Panc1 (cell line): ENCODE measurements around the gene CMKLR1. TPM values are rescaled to one million over a fixed set of nuclear protein-coding genes. Genes with fewer than 3 reads are reported as not detected.

ENCODE experiments used
- ATAC-seq: fragments of 200-7000 bp; cut with Tn5 transposase; 2 replicates; pipeline ENCODE4 v1.9.1; 2020; ENCODE audit warnings: mild to moderate bottlenecking, moderate library complexity
- BruUV-seq: library from RNA; stranded (reverse); fragments of 400-500 nt; replicated peaks from 2 replicates; lab custom pipeline; 2021; lab: Mats Ljungman, UMichigan
- CTCF ChIA-PET: fragments of 300-600 bp; sonication (Branson Sonifier 250); formaldehyde crosslinking; loops from one replicate; lab custom pipeline; 2022; ENCODE audit warnings: antibody characterized with exemption; lab: Charles Lee
- POLR2A ChIA-PET: fragments of 300-600 bp; sonication (Branson Sonifier 250); formaldehyde crosslinking; loops from one replicate; lab custom pipeline; 2022; ENCODE audit warnings: antibody characterized with exemption; lab: Charles Lee
- DNase-seq: peaks from one replicate; pipeline ENCODE4 v3.0.0-alpha.2; 2010; ENCODE audit warnings: low read depth, low spot score
- H3K27ac ChIP-seq: 2 replicates; pipeline ENCODE4 v1.5.1; 2011; ENCODE audit warnings: mild to moderate bottlenecking, low read length, inconsistent platforms
- H3K27me3 ChIP-seq: fragments of 200-500 bp; sonication (Bioruptor generic); 2 replicates; pipeline ENCODE4 v1.6.0; 2014; ENCODE audit warnings: low read length, inconsistent platforms; ENCODE audit not compliant: control insufficient read depth, insufficient read depth
- H3K36me3 ChIP-seq: fragments of 200-500 bp; sonication (Bioruptor generic); 2 replicates; pipeline ENCODE4 v1.5.1; 2014; ENCODE audit warnings: inconsistent platforms, mild to moderate bottlenecking, low read length, moderate library complexity; ENCODE audit not compliant: control insufficient read depth, insufficient read depth
- H3K4me1 ChIP-seq: 2 replicates; pipeline ENCODE4 v1.5.1; 2011; ENCODE audit warnings: inconsistent platforms, mild to moderate bottlenecking, low read length, moderate library complexity; ENCODE audit not compliant: control insufficient read depth, insufficient read depth
- H3K4me3 ChIP-seq, 2 experiments: 2 replicates each; pipeline ENCODE4 v1.5.1; 2011 to 2012; ENCODE audit warnings: low read depth in 2 of 2, low read length in 2 of 2, mild to moderate bottlenecking in 2 of 2, inconsistent platforms in 1 of 2, moderate library complexity in 1 of 2
- H3K9me3 ChIP-seq: fragments of 200-500 bp; sonication (Bioruptor generic); 2 replicates; pipeline ENCODE4 v1.5.1; 2014; ENCODE audit warnings: low read depth, mild to moderate bottlenecking, inconsistent platforms, low read length, moderate library complexity; ENCODE audit not compliant: control insufficient read depth, insufficient read depth
- CTCF ChIP-seq: fragments of 450-650 bp; IDR thresholded peaks from 2 replicates; pipeline ENCODE4 v1.5.1; 2017; ENCODE audit warnings: mild to moderate bottlenecking
- POLR2AphosphoS5 ChIP-seq: IDR thresholded peaks from 2 replicates; pipeline ENCODE4 v1.6.1; 2012; ENCODE audit warnings: mild to moderate bottlenecking, low read depth, low read length, moderate library complexity
- REST ChIP-seq, 2 experiments: IDR thresholded peaks; 2 replicates each; pipeline ENCODE4 v1.6.1; 2011 to 2012; ENCODE audit warnings: low read depth in 2 of 2, control low read depth in 1 of 2, low read length in 1 of 2, mild to moderate bottlenecking in 1 of 2, moderate library complexity in 1 of 2; ENCODE audit not compliant: insufficient read depth in 1 of 2
- SIN3A ChIP-seq: IDR thresholded peaks from 2 replicates; pipeline ENCODE4 v1.6.1; 2012; ENCODE audit warnings: low read depth, mild to moderate bottlenecking, low read length, moderate library complexity, borderline replicate concordance; ENCODE audit not compliant: insufficient read depth
- TCF7L2 ChIP-seq: IDR thresholded peaks from 2 replicates; pipeline ENCODE4 v1.6.1; 2011; ENCODE audit warnings: mild to moderate bottlenecking, low read depth, low read length, inconsistent platforms
- in situ Hi-C: cut with HindIII; loops from 2 replicates; pipeline ENCODE4 v1.10.0; 2016; ENCODE audit warnings: low sequenced_read_pairs, low pct_unique_long_range_greater_than_20kb
- intact Hi-C: fragments of 100-400 bp; cut with micrococcal nuclease; formaldehyde crosslinking; loops from one replicate; pipeline ENCODE4 v1.10.0; 2022; ENCODE audit not compliant: unreplicated experiment
- total RNA-seq: library from RNA; stranded (reverse); gene quantifications from one replicate; pipeline ENCODE4 v1.2.1, GENCODE V29; 2021; ENCODE audit not compliant: unreplicated experiment

Gene CMKLR1
- total RNA-seq, 1 experiment from 2014 or later = 0.03 TPM

- Histone ChIP-seq H3K27ac (no peak overlapping the region), H3K4me3 (no peak overlapping the region), H3K4me1 (no peaks in the 10 kb centered on the region), H3K9me3 (no peaks in the 10 kb centered on the region), H3K27me3 (peaks cover 7% of the 10 kb centered on the region; the same call in 1 of the 2 replicates), H3K36me3 (no peaks in the 10 kb centered on the region)
- no peak for TF ChIP-seq CTCF
- no peak for TF ChIP-seq TCF7L2
- CTCF ChIA-PET = no interaction called here
- no TSS peak for BruUV-seq
- ATAC-seq (no peak), DNase-seq (no peak)
- POLR2A ChIA-PET = interaction anchor here (0.6 kb wide), 1 partner anchor 42 kb away, joined by 4 read pairs; no protein-coding TSS in a partner anchor
- intact Hi-C loops = no loop called here
- in situ Hi-C loops = no loop called here
These were observed 41.0 kb downstream of the CMKLR1 start for GRCh38 chr12:108297895-108298760.

GRCh38 chr12:108297424-108297823, 41.7 kb downstream of the CMKLR1 start:
- no peak for DNase-seq
- no peaks in the 10 kb centered on the region for H3K36me3 ChIP-seq
- in situ Hi-C loops (no loop called here), intact Hi-C loops (no loop called here)
- TF ChIP-seq CTCF (no peak), SIN3A (no peak), REST (IDR thresholded peaks at IDR 0.05; ENCODE audit: insufficient read depth in 1 of 2, low read depth in 2 of 2, low read length in 1 of 2) (no peak), TCF7L2 (no peak), POLR2AphosphoS5 (no peak)
- no peak overlapping the region for H3K27ac ChIP-seq
- H3K27me3 ChIP-seq = peaks cover 7% of the 10 kb centered on the region; the same call in 1 of the 2 replicates
- ChIA-PET POLR2A (interaction anchor here (0.6 kb wide), 1 partner anchor 43 kb away, joined by 4 read pairs; no protein-coding TSS in a partner anchor), CTCF (no interaction called here)
- no peak overlapping the region for H3K4me3 ChIP-seq
- no TSS peak for BruUV-seq
- no peaks in the 10 kb centered on the region for H3K4me1 ChIP-seq
- ATAC-seq = no peak
- no peaks in the 10 kb centered on the region for H3K9me3 ChIP-seq
